ENCODE results near the gene ZC3H7B. TPM values are rescaled to one million over a fixed set of nuclear protein-coding genes. Genes with fewer than 3 reads are reported as not detected.

Gene ZC3H7B
- total RNA-seq, 2 donors from 2014 or later: 35.2 to 51.7 TPM

DNA sequence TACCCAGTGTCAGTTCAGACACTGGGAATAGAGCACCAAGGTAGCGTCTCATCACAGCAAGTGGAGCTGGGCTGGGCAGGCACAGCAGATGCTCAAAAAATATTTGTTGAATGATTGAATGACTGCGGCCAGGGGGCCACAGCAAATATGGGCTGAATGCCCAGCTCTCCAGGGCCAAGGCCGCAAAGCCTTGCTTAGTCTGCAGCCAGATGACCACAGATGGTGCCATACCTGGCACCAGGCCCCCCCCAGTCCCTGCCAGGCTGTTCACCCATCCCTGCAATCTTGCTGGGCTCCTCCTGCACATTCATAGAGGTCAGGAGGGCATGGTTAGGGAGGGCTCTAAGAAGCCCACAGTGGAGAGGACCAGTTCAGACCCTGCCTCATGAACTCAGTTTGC, 32.9 kb downstream of the ZC3H7B start:
- H3K27me3 ChIP-seq: no peaks in the 10 kb centered on the region
- peaks cover 9% of the 10 kb centered on the region for H3K36me3 ChIP-seq

DNA sequence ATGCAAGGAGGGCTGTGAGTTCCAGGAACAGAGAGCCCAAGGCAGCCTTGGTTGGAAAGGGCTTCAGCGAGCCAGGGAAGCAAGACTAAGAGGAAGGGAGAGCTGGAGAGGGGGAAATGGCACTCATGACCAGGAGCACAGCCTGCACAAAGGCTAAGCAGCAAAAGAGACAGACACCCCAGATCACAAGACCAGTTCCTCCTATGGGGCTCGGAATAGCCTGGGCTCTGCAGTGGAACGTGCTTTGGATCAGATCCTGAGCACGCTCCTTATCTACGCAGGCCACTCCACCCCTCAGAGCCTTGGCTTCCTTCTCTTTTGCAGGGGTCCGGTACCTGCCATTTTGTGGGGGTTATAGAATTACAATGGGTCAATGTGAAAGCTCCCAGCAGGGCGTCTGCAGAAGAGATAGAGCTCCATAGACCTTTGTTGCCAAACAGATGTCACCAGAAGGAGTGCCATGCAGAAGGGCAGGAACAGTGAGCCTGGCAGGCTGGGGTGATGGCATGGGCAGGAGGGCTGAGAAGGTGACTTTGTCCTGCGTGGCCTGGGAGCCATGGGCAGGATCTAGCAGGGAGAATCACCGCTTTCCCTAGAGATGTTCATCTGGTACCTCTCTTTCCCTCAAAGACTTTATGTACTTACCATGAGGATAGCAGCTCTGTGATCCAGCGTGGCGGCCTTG, 33.8 kb downstream of the ZC3H7B start:
- intact Hi-C loops (cut with DNase I): no loop called here
- no peak for DNase-seq
- Histone ChIP-seq H3K4me3 (no peak overlapping the region), H3K4me1 (no peaks in the 10 kb centered on the region), H3K27me3 (no peaks in the 10 kb centered on the region), H3K9ac (ENCODE audit: low read depth in 2 of 2, low read length in 2 of 2) (no peak overlapping the region), H3K27ac (no peak overlapping the region), H3K9me3 (no peaks in the 10 kb centered on the region), H3K36me3 (peaks cover 4% of the 10 kb centered on the region)
- TF ChIP-seq, protein P1, sequence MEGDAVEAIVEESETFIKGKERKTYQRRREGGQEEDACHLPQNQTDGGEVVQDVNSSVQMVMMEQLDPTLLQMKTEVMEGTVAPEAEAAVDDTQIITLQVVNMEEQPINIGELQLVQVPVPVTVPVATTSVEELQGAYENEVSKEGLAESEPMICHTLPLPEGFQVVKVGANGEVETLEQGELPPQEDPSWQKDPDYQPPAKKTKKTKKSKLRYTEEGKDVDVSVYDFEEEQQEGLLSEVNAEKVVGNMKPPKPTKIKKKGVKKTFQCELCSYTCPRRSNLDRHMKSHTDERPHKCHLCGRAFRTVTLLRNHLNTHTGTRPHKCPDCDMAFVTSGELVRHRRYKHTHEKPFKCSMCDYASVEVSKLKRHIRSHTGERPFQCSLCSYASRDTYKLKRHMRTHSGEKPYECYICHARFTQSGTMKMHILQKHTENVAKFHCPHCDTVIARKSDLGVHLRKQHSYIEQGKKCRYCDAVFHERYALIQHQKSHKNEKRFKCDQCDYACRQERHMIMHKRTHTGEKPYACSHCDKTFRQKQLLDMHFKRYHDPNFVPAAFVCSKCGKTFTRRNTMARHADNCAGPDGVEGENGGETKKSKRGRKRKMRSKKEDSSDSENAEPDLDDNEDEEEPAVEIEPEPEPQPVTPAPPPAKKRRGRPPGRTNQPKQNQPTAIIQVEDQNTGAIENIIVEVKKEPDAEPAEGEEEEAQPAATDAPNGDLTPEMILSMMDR (IDR thresholded peaks at IDR 0.05): no peak

More for the DNA sequence above, 32.9 kb downstream of the ZC3H7B start:
- TF ChIP-seq, protein P1 (IDR thresholded peaks at IDR 0.05): no peak
- Histone ChIP-seq H3K9me3 (no peaks in the 10 kb centered on the region), H3K9ac (ENCODE audit: low read depth in 2 of 2, low read length in 2 of 2) (no peak overlapping the region), H3K27ac (no peak overlapping the region), H3K4me3 (no peak overlapping the region), H3K4me1 (no peaks in the 10 kb centered on the region)
- intact Hi-C loops (cut with DNase I): no loop called here
- no peak for DNase-seq

DNA sequence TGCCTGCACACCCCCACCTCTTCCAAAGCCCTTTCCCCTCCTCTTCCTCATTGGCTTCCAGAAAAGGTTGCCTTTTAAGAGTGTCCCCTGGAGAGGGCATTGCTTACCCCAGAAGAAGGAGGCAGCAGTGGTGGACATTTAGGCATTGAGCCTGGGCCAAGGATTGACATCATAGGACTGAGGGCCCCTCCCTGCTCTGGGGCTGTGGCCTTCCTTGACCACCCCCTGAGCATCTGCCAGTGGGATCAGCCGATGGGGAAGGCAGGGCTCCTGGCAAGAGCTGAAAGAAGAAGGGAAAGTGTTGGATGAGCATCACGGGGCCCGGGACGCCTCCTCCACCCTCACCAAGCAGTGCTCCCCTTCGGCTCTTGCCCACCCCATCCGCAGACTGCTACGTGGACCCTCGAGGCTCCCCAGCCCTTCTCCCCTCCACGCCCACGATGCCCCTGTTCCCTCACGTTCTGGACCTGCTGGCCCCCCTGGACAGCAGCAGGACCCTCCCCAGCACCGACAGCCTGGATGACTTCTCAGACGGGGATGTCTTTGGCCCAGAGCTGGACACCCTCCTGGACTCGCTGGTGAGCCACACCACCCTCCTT, 37.4 kb downstream of the ZC3H7B start:
- H3K36me3 ChIP-seq: no peaks in the 10 kb centered on the region

DNA sequence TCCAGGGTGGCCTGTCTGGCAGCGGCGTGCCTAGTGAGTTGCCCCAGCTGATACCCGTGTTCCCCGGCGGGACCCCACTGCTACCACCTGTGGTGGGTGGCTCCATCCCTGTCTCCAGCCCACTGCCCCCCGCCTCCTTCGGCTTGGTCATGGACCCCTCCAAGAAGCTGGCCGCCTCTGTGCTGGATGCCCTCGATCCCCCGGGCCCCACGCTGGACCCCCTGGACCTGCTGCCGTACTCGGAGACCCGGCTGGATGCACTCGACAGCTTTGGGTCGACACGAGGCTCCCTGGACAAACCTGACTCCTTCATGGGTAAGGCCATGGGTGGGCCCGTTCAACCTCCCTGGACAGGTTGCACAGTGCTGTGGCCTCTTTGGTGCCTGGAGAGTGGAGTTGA, 38.5 kb downstream of the ZC3H7B start:
- no peak for DNase-seq
- no peak overlapping the region for H3K4me3 ChIP-seq
- H3K27me3 ChIP-seq: no peaks in the 10 kb centered on the region
- intact Hi-C loops (cut with DNase I): no loop called here
- no peaks in the 10 kb centered on the region for H3K9me3 ChIP-seq
- H3K27ac ChIP-seq: no peak overlapping the region
- H3K36me3 ChIP-seq: no peaks in the 10 kb centered on the region
- H3K9ac ChIP-seq (ENCODE audit: low read depth in 2 of 2, low read length in 2 of 2): no peak overlapping the region
- TF ChIP-seq, protein P1 (IDR thresholded peaks at IDR 0.05): no peak
- no peaks in the 10 kb centered on the region for H3K4me1 ChIP-seq

More for the DNA sequence above, 37.4 kb downstream of the ZC3H7B start:
- DNase-seq: no peak
- Histone ChIP-seq H3K9me3 (no peaks in the 10 kb centered on the region), H3K27ac (no peak overlapping the region), H3K4me1 (no peaks in the 10 kb centered on the region), H3K4me3 (no peak overlapping the region), H3K27me3 (no peaks in the 10 kb centered on the region), H3K9ac (ENCODE audit: low read depth in 2 of 2, low read length in 2 of 2) (no peak overlapping the region)
- TF ChIP-seq, protein P1 (IDR thresholded peaks at IDR 0.05): no peak
- intact Hi-C loops (cut with DNase I): no loop called here

DNA sequence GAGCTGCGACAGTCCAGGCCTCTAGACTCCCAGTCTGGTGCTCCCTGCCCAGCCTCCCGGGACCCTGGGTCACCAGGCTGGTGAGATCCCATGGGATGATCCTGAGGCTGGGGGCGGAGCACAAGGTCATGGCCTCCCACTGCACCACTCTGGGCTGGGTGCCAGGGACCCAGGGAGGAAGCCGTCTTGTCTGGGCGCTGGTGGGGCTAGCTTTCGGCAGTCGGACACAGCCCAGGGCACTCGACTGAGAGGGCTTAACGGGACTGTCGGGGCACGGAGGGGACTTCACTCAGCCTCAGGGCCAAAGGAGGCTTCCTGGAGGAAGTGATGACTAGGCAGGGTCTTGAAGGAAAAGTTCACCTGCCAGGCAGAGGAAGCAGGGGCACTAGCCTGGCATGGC, 39.0 kb downstream of the ZC3H7B start:
- Histone ChIP-seq H3K36me3 (no peaks in the 10 kb centered on the region), H3K9me3 (no peaks in the 10 kb centered on the region), H3K4me3 (no peak overlapping the region), H3K27ac (no peak overlapping the region), H3K4me1 (no peaks in the 10 kb centered on the region), H3K9ac (ENCODE audit: low read depth in 2 of 2, low read length in 2 of 2) (no peak overlapping the region), H3K27me3 (no peaks in the 10 kb centered on the region)
- intact Hi-C loops (cut with DNase I): no loop called here
- DNase-seq: no peak
- TF ChIP-seq, protein P1 (IDR thresholded peaks at IDR 0.05): no peak
